ENCODE measurements around the gene DMBX1. TPM values are rescaled to one million over a fixed set of nuclear protein-coding genes. Genes with fewer than 3 reads are reported as not detected.

Gene DMBX1
- total and polyA plus RNA-seq, 2 of the 4 experiments (the other 2 are of a cell fraction) = not detected

DNA sequence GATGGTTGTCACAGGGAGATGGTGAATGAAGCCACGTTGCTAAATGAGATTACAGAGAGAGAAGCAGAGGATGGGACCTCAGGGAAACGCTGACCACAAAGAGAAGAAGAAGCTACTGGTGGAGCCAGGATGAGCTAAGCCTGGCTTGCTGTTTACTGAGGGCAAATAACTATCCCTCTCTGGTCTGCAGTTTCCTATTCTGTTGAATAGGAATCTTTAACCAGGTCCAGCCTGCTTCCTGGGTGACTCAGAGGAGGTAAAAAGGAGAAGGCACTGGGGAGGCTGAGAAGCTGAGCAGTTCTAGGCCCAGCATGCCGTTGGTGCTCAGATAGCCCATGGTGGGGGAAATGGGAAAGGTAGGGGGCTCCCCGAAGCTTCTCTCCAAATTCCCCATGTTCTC lies 29.6 kb downstream of the DMBX1 start:
- Histone ChIP-seq H4K91ac (ENCODE audit: insufficient read depth, low read depth, low read length) (no peak overlapping the region), H4K5ac (ENCODE audit: low read depth, low read length) (no peak overlapping the region), H3K9ac (ENCODE audit: low read depth, low read length) (no peak overlapping the region), H4K8ac (ENCODE audit: low read depth in 2 of 2, low read length in 2 of 2) (no peak overlapping the region), H3K56ac (ENCODE audit: extremely low read depth, insufficient read depth, low read length) (no peak overlapping the region), H3K27me3 (ENCODE audit: control insufficient read depth, insufficient read depth, low read length) (peaks cover 42% of the 10 kb centered on the region), H3K4me2 (ENCODE audit: low read depth, low read length) (no peak overlapping the region), H2AFZ (replicated peaks; ENCODE audit: low read length, poor library complexity) (no peak overlapping the region), H4K20me1 (ENCODE audit: insufficient read depth, low read length) (0 out of 2 replicates have a peak, but pooled peaks cover 3% of the 10 kb centered on the region), H3K36me3 (ENCODE audit: control insufficient read depth, insufficient read depth, low read length) (no peaks in the 10 kb centered on the region), H2BK15ac (ENCODE audit: low read depth, low read length) (no peak overlapping the region), H2AK9ac (replicated peaks; ENCODE audit: low read depth, low read length, poor library complexity) (no peak overlapping the region), H3K79me1 (ENCODE audit: low read depth in 1 of 2, low read length in 2 of 2) (no peaks in the 10 kb centered on the region), H3K4me3 (ENCODE audit: insufficient read depth, low read depth, low read length) (no peak overlapping the region), H3K4ac (ENCODE audit: low read depth, low read length) (no peak overlapping the region), H3K14ac (replicated peaks; ENCODE audit: low read depth, low read length) (no peak overlapping the region), H2BK5ac (ENCODE audit: low read depth, low read length, poor library complexity, severe bottlenecking) (no peak overlapping the region), H3K27ac (ENCODE audit: insufficient read depth, low read length) (no peak overlapping the region), H3K9me1 (ENCODE audit: insufficient read depth, low read length) (peaks cover 3% of the 10 kb centered on the region), H3K23ac (ENCODE audit: low read depth, low read length) (no peak overlapping the region), H3K4me1 (ENCODE audit: control insufficient read depth, insufficient read depth, low read length) (peaks cover 16% of the 10 kb centered on the region), H2AK5ac (ENCODE audit: low read depth, low read length) (no peak overlapping the region), H3K18ac (ENCODE audit: low read depth, low read length) (no peak overlapping the region), H2BK20ac (ENCODE audit: low read depth, low read length) (no peak overlapping the region), H2BK120ac (ENCODE audit: low read depth, low read length) (no peak overlapping the region), H3K9me3 (ENCODE audit: control insufficient read depth, insufficient read depth, low read length) (no peaks in the 10 kb centered on the region)
- ChIA-PET CTCF (no interaction called here), POLR2A (ENCODE audit: unreplicated experiment) (no interaction called here)
- BruUV-seq (replicated peaks) = no TSS peak
- intact Hi-C loops (cut with micrococcal nuclease) = no loop called here
- DNase-seq (no peak), ATAC-seq (ENCODE audit: low read depth) (no peak)
- in situ Hi-C loops (cut with MboI; ENCODE audit: low sequenced_read_pairs) = no loop called here
- dilution Hi-C loops (cut with HindIII; ENCODE audit: low sequenced_read_pairs, unreplicated experiment) = no loop called here
- TF ChIP-seq BHLHE40 (IDR thresholded peaks at IDR 0.05; ENCODE audit: low read depth, low read length) = no peak
- no peak for TF ChIP-seq RCOR1 (IDR thresholded peaks at IDR 0.05; ENCODE audit: insufficient replicate concordance, low read length)
- TF ChIP-seq, protein P1, sequence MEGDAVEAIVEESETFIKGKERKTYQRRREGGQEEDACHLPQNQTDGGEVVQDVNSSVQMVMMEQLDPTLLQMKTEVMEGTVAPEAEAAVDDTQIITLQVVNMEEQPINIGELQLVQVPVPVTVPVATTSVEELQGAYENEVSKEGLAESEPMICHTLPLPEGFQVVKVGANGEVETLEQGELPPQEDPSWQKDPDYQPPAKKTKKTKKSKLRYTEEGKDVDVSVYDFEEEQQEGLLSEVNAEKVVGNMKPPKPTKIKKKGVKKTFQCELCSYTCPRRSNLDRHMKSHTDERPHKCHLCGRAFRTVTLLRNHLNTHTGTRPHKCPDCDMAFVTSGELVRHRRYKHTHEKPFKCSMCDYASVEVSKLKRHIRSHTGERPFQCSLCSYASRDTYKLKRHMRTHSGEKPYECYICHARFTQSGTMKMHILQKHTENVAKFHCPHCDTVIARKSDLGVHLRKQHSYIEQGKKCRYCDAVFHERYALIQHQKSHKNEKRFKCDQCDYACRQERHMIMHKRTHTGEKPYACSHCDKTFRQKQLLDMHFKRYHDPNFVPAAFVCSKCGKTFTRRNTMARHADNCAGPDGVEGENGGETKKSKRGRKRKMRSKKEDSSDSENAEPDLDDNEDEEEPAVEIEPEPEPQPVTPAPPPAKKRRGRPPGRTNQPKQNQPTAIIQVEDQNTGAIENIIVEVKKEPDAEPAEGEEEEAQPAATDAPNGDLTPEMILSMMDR (conservative IDR thresholded peaks at IDR 0.05; ENCODE audit: low read depth, low read length) = no peak
- TF ChIP-seq MAFK (IDR thresholded peaks at IDR 0.05; ENCODE audit: low read depth, low read length) = no peak
- TF ChIP-seq MXI1 (IDR thresholded peaks at IDR 0.05; ENCODE audit: borderline replicate concordance, low read depth, low read length) = no peak
- TF ChIP-seq, protein P2, sequence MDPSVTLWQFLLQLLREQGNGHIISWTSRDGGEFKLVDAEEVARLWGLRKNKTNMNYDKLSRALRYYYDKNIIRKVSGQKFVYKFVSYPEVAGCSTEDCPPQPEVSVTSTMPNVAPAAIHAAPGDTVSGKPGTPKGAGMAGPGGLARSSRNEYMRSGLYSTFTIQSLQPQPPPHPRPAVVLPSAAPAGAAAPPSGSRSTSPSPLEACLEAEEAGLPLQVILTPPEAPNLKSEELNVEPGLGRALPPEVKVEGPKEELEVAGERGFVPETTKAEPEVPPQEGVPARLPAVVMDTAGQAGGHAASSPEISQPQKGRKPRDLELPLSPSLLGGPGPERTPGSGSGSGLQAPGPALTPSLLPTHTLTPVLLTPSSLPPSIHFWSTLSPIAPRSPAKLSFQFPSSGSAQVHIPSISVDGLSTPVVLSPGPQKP (IDR thresholded peaks at IDR 0.05; ENCODE audit: borderline replicate concordance, low read depth, low read length) = no peak
- TF ChIP-seq RFX5 (IDR thresholded peaks at IDR 0.05; ENCODE audit: low read depth, low read length) = no peak
- no peak for TF ChIP-seq NFE2L2 (IDR thresholded peaks at IDR 0.05; ENCODE audit: low read depth, low read length)
- TF ChIP-seq USF2 (IDR thresholded peaks at IDR 0.05; ENCODE audit: low read depth, low read length) = no peak
- TF ChIP-seq FOS (IDR thresholded peaks at IDR 0.05; ENCODE audit: low read depth, low read length) = no peak
- TF ChIP-seq SMC3 (IDR thresholded peaks at IDR 0.05; ENCODE audit: low read depth, low read length) = no peak
- no peak for TF ChIP-seq MAZ (IDR thresholded peaks at IDR 0.05; ENCODE audit: borderline replicate concordance, low read depth, low read length)
- 43% methylated on average over 1 of the region's 4 CpGs; no CpG with 5 or more reads in 1 of the 2 experiments for WGBS, 2 experiments (ENCODE audit: extremely low coverage in 2 of 2, insufficient read length in 1 of 2)
